ENCODE measurements around the gene ZFC3H1. TPM values are rescaled to one million over a fixed set of nuclear protein-coding genes. Genes with fewer than 3 reads are reported as not detected.

Gene ZFC3H1
- total and polyA plus RNA-seq, 9 of the 15 experiments (the other 6 are each of a cell fraction or from before 2014, with no cell fraction given) = 14.8 to 80.5 (median 22.1) TPM

GRCh38 chr12:71594214-71594948 lies 69.3 kb downstream of the ZFC3H1 start (continued):
- TF ChIP-seq TFE3 (CRISPR knock-in tag; IDR thresholded peaks at IDR 0.05) (no peak), SOX6 (IDR thresholded peaks at IDR 0.05) (peak; percentile 68; the same call in 1 of the 2 replicates), POLR2B (IDR thresholded peaks at IDR 0.05; ENCODE audit: low read depth, partially characterized antibody) (no peak), PHF20 (IDR thresholded peaks at IDR 0.05; ENCODE audit: partially characterized antibody) (peak; percentile 65), SMARCE1 (IDR thresholded peaks at IDR 0.05) (no peak), HIVEP1 (CRISPR knock-in tag; IDR thresholded peaks at IDR 0.05) (no peak), SNIP1 (IDR thresholded peaks at IDR 0.05; ENCODE audit: low read depth) (no peak), TAL1 (IDR thresholded peaks at IDR 0.05) (peak; percentile 73), KLF16 (IDR thresholded peaks at IDR 0.05) (peak; percentile 44; the same call in 1 of the 2 replicates), SMAD1 (IDR thresholded peaks at IDR 0.05; ENCODE audit: low read depth, low read length, partially characterized antibody) (peak; percentile 95), YBX1 (IDR thresholded peaks at IDR 0.05) (no peak), MEF2A (IDR thresholded peaks at IDR 0.05; ENCODE audit: control insufficient read depth, low read depth, low read length) (peak; percentile 59), CTBP1 (IDR thresholded peaks at IDR 0.05; ENCODE audit: borderline replicate concordance) (peak; percentile 55), ZNF41 (CRISPR knock-in tag; conservative IDR thresholded peaks at IDR 0.05) (no peak), DPF2 (IDR thresholded peaks at IDR 0.05) (peak; percentile 82), RBM22 (IDR thresholded peaks at IDR 0.05; ENCODE audit: low read depth, low read length, poor library complexity, severe bottlenecking) (no peak), XRCC5 (IDR thresholded peaks at IDR 0.05; ENCODE audit: low read depth, low read length) (no peak), ZHX1 (conservative IDR thresholded peaks at IDR 0.05; ENCODE audit: low read length) (no peak), RBM14 (IDR thresholded peaks at IDR 0.05; ENCODE audit: borderline replicate concordance, insufficient read depth, low read depth, low read length) (no peak), ZNF668 (CRISPR knock-in tag; IDR thresholded peaks at IDR 0.05) (no peak), GTF2B (IDR thresholded peaks at IDR 0.05; ENCODE audit: extremely low read depth, insufficient read length) (no peak), ZFP91 (CRISPR knock-in tag; IDR thresholded peaks at IDR 0.05) (no peak), TFAP4 (CRISPR knock-in tag; IDR thresholded peaks at IDR 0.05; ENCODE audit: borderline replicate concordance) (no peak)

Data from K562 (cell line).